Sigmoid colon (tissue), 3 donors: ENCODE measurements around the gene ATP1A1.

ENCODE experiments used
- POLR2A ChIP-seq, 2 donors: fragments of 450-650 bp; IDR thresholded peaks; one replicate each; pipeline ENCODE4 v1.6.1; 2016; ENCODE audit warnings: antibody characterized with exemption in 2 of 2, mild to moderate bottlenecking in 2 of 2, moderate library complexity in 2 of 2
- TF ChIP-seq, protein P1 (sequence below), 4 experiments: fragments of 450-650 bp in 3 of 4; fragments of 200-600 bp in 1 of 4; IDR thresholded peaks; one replicate each; pipeline ENCODE4 v1.5.1; 2016 to 2019; ENCODE audit warnings: antibody characterized with exemption in 4 of 4, mild to moderate bottlenecking in 3 of 4, moderate library complexity in 2 of 4

DNA sequence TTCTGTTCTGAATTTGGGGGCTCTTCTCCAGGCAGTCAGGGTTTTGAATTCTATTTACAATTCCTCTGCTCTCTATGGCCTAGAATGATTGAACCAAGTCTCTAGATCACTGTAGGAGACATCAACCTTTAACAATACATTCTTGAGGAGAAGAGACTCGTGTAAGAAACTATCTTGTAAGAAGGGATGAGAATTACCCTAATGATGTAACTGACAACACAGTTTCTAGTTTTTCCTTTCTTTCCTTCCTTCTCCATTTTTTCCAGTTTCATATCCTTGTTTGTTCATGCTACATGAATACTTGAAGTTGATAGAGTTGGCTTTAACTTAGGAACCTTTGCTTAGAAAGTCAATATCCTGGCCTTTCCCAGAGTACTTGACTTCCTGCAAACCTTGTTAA is 1.3 kb upstream of the ATP1A1 start:
- TF ChIP-seq, protein P1, sequence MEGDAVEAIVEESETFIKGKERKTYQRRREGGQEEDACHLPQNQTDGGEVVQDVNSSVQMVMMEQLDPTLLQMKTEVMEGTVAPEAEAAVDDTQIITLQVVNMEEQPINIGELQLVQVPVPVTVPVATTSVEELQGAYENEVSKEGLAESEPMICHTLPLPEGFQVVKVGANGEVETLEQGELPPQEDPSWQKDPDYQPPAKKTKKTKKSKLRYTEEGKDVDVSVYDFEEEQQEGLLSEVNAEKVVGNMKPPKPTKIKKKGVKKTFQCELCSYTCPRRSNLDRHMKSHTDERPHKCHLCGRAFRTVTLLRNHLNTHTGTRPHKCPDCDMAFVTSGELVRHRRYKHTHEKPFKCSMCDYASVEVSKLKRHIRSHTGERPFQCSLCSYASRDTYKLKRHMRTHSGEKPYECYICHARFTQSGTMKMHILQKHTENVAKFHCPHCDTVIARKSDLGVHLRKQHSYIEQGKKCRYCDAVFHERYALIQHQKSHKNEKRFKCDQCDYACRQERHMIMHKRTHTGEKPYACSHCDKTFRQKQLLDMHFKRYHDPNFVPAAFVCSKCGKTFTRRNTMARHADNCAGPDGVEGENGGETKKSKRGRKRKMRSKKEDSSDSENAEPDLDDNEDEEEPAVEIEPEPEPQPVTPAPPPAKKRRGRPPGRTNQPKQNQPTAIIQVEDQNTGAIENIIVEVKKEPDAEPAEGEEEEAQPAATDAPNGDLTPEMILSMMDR (IDR thresholded peaks at IDR 0.05): no peak
- no peak for TF ChIP-seq POLR2A (IDR thresholded peaks at IDR 0.05)
